GM08714 (cell line): ENCODE data around the gene UVSSA.
A peak's percentile ranks its signal among the peaks of the same experiment; 100 is the strongest.

ENCODE experiments used
- H3K4me3 ChIP-seq: fragments of 200-500 bp; sonication (Bioruptor generic); 2 replicates; pipeline ENCODE4 v1.5.1; 2014; ENCODE audit warnings: mild to moderate bottlenecking, low read length, inconsistent platforms
- ZNF274 ChIP-seq: IDR thresholded peaks from 2 replicates; pipeline ENCODE4 v1.6.1; 2012; ENCODE audit warnings: mild to moderate bottlenecking, low read depth, low read length

The UVSSA gene, protein sequence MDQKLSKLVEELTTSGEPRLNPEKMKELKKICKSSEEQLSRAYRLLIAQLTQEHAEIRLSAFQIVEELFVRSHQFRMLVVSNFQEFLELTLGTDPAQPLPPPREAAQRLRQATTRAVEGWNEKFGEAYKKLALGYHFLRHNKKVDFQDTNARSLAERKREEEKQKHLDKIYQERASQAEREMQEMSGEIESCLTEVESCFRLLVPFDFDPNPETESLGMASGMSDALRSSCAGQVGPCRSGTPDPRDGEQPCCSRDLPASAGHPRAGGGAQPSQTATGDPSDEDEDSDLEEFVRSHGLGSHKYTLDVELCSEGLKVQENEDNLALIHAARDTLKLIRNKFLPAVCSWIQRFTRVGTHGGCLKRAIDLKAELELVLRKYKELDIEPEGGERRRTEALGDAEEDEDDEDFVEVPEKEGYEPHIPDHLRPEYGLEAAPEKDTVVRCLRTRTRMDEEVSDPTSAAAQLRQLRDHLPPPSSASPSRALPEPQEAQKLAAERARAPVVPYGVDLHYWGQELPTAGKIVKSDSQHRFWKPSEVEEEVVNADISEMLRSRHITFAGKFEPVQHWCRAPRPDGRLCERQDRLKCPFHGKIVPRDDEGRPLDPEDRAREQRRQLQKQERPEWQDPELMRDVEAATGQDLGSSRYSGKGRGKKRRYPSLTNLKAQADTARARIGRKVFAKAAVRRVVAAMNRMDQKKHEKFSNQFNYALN

DNA sequence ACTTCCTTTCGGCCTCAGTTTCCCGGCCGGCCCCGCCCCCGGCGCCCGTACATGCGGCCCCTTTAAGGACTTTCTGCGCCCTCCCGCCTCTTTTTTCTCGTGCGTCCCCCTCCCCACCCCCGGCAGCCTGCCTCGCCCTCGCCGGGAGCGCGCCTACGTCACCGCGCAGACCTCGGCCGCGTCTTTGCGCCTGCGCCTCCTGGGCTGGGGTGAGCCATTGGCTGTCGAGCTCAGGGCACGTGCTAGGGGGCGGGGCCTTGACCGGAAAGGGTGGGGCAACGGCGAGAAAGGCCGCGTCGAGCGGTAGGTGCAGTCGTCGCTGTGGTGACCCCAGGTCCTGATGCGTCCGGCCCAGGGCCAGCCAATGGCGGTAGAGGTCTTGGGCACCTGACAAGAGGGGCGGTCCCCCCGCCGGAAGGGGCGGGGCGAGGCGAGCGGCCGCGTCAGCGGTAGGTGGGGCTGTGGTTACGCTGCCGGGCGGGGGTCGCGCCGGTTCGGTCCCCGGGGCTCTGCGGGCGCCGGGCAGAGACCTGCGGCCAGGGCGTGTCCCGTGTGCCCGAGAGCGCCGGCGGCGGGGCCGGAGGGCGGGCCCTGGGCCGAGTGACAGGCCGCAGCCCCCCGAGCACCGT is at the start of gene UVSSA:
UVSSA (plus strand) TSS at position 428 of the 629 bp plus-strand sequence. CDS start 884 bp downstream, outside the sequence.
- peak within 1 kb of the TSS; percentile 89 for H3K4me3 ChIP-seq
- TF ChIP-seq ZNF274 = no peak

DNA sequence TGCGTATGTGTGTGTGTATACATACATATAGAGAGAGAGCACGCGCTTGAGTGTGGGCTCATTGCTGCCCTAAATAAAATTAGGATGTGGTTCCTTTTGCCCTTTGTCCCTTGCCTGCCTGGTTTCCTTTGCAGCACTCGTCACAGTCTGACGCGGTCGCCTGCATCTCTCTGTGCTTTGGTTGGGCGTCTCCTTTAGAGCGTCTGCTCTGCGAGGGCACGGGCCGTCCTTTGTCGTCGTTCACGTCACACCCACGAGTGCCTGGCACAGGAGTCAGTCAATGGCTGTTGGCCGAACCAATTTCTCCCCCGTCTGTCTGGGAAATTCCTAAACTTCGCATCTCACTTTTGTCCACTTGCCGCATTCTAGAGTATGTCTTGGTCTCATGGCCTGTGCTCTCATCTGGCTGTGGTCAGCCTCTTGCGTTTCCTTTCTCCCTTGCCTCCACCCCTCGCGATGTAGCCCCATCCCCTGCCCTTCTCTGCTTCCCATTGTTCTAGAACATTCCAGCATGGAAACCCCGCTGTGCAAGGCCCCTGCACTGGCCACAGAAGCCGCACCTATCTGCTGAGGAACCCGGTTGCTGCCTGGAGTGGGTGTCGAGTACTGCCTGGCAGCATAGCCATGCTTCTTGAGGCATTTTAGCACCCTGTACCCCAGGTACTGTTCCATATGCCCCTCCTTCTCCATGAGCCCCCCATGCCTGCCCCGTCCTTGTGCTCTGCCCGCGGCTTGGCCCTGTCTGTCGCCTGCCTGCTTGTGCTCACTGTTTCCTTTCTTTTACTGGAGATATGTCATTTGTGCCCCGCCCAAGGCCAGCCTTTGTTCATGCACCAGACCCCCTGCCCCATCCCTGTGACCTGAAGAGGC is 49.3 kb upstream of the UVSSA start:
- H3K4me3 ChIP-seq = no peak overlapping the region
- no peak for TF ChIP-seq ZNF274

DNA sequence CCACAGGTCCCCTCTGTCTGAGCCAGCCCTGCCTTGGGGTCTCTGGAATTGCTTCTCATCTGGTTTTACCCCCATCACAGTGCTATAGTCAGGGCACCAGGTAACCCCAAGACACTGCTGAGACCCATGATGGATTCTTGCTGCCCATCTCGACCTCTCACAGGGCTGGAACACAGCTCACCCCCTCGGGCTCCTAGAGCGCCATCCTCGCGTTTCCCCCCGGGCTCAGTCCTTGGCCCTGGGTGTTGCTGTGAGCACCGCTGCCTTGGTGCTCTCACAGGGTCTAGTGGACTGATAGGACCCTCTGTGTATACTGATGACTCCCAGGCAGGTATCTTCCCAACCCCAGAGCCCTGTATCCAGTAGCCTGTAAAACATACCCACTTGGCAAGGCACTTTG is 48.5 kb upstream of the UVSSA start:
- TF ChIP-seq ZNF274 = no peak

DNA sequence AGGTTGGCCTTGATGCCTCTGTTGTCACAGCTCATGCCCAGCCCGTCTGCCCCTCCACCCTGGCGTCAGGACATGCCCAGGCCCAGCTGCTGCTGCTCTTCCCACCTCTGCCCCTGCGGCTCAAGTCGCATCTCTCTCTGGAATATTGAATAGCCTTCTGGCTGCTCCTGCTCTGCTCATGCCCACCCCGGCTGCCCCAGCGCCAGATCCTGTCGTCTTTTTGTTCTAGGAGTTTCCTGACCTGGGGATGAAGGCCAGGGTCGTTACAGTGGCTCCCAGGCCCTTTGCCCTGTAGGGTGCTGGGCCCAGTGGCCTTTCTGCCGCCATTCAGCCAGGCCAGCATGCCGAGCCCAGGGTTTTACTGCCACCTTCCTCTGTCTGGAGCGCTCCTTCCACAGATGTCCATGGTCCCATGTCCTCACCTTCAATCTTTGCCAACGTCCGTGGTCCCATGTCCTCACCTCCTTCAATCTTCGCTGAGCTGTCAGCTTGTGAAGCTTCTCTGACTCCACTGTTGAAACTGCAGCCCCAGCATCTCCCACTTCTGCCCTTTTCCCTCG is 47.6 kb upstream of the UVSSA start:
- no peak overlapping the region for H3K4me3 ChIP-seq
- no peak for TF ChIP-seq ZNF274

More for the DNA sequence above, 48.5 kb upstream of the UVSSA start:
- H3K4me3 ChIP-seq = no peak overlapping the region

DNA sequence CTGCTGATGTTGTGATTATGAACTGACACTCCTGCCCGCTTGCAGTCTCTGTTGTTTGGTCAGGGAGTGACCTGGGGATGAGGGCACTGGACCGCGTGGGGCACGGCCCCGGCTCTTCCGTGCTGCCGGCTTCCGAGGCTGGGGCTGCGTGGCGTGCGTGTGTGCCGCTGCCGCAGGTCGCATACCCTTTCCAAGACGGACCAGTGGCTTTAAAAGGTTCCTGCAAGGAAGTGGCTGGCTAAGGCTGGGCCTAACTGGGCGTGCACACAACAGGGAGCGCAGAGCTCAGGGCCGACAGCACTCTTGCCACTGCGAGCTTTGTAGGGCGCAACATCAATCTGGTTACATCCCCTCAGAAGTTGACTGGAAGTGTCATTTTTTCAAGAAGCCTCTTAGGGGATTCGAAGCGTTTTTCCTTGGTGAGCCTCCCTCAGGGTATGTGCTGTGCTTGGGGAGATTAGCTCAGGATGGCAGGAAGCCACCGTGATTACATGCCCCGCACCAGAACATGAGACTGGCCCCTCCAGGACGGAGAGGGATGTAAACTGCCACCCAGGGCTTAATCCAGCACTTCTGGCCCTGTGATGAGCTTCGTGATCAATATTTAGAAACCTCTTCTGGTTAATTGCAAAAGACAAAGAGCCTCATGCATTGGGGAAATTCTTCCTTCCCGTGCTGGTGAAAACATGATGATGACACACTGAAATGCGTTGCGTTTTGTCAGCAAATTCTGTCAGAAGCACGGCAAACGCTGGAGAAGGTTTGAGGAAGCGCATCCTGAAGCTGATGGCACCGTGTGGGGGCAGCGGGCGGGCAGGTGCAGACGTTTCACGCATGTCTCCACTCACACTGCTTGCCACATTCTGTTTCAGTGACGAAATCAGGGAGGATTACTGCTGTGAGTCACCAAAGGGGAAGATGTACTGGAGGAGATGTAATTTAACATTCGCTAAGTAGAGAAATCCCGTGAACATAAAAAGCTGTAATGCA is 46.2 kb upstream of the UVSSA start:
- no peak for TF ChIP-seq ZNF274
- H3K4me3 ChIP-seq = no peak overlapping the region

DNA sequence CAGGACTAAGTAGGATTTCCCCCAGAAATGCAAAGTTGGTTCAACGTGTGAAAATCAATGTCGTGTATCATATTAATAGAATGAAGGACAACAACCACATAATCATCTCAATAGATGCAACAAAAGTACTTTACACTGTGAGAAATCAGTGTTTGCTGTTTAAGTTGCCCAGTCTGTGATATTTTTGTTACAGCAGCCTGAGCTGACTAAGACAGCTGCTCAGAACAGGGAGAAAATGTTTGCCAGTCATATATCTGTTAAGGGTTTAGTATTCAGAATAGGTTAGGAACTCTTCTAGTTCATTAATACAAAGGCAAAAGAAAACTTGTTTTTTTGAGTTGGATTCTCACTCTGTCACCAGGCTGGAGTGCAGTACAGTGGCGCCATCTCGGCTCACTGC is 44.8 kb upstream of the UVSSA start:
- no peak for TF ChIP-seq ZNF274
- no peak overlapping the region for H3K4me3 ChIP-seq

DNA sequence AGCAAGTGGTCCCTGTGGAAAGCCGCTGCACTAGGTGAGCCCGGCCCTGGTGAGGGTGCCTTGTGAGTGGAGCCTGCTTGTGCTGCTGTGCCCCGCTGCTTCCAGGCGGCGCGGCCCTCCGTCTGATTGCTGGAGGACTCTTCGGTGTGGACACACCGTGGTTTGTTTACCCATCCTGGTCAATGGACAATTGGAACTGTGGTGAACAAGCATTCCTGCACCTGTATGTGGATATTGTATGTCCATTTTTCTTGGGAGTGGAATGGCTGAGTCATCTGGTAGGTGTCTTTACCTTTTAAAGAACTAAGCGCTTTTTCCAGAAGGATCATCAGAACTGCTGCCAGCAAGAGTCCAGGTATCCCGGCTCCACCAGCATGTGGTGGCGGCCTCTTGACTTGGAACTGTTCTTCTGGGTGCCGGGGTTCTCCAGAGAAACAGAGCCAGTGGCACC is 41.7 kb upstream of the UVSSA start:
- TF ChIP-seq ZNF274 = no peak
- H3K4me3 ChIP-seq = no peak overlapping the region

DNA sequence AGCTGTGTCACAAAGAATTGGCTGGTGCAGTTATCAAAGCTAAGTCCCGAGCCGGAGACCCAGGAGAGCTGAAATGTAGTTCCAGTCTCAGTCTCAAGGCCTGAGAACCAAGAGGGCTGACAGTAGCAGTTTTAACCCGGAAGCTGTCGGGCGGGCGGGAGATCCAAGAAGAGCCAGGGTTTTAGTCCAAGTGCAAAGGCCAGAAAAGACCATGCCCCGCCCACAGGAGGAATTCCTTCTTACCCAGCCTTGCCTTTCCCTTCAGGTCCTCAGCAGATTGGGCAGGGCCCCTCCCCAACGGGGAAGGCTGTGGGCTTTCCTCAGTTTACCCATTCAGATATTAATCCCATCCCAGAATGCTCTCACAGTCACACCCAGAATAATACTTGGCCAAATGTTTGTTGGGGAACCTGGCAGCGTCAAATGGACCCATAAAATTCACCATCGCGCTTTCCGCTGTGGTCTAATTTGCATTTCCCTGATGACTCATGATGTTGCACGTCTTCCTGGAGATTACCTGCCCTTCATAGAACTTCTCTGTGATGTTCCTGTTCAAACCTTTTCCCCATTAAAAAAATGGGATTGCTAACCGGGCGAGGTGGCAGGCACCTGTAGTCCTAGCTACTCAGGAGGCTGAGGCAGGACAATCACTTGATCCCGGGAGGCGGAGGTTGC is 41.1 kb upstream of the UVSSA start:
- no peak for TF ChIP-seq ZNF274
- H3K4me3 ChIP-seq = no peak overlapping the region

DNA sequence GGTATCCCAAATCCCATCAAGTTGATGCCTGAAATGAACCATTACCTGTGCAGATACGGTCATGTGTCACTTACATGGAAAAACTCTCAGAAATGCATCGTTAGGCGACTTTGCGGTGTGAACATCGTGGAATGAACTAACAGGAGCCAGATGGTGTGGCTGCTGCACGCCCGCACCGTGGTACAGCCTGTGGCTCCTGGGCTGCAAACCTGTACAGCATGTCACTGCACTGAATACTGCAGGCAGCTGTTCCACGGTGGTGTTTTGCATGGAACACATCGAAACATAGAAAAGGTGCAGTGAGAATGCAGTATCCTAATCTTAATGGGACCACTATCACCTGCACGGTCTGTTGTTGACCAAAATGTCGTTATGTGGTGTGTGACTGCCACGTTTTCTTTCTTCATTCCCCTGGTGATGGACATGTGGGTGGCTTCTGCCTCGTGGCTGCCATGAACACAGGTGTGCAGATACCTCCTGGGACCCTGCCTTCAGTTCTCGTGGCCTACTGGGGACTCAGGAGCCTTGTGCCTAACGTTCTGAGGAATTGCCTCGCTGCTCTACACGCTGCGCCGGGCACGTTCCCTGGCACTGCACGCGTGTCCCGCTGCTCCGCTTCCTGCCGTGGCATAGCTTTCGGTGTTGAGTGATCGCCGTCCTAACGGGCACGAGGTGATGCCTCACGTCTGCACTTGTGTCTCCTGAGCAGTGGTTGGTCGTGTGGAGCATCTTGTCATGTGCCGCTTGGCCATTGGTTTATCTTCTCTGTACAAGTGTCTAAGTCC is 38.9 kb upstream of the UVSSA start:
- TF ChIP-seq ZNF274 = no peak
- H3K4me3 ChIP-seq = no peak overlapping the region

DNA sequence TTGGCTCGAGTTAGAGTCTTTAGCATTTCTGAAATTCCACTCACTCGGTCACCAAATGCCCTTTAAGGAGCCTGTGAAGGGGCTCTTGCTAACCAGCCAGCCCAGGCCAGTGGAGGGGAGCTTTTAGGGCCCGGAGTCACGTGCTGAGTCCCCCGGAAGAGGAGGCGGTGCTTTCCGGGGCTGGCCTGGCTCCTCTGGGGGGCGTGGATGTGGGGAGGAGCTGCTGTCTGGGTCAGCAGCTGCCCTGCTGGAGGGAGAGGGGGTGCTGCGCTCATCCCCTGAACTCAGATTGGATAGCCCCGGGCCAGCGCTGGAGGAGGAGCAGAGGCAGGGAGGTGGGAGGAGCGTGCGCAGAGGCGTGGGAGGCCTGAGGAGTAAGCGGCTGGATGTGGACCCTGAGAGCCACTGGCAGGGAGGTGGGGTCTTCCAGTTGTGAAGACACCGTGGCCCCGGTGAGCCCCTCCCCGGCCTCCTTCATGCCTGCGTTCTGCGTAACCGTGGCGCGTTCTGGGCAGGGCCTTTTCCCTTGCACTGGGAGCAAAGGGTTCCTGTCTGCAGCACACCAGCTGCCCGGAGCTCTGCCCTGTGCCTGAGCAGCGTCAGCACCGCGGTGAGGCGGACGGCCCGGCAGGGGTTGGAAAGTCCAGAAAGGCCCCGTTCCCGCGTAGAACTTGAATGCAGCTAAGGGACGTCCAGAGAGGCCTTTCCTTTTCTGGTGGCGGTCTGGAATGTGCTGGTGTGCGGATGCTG is 37.6 kb upstream of the UVSSA start:
- no peak for TF ChIP-seq ZNF274
- no peak overlapping the region; the same call in 1 of the 2 replicates for H3K4me3 ChIP-seq
